Measurements from ENCODE around the gene HMCN2. TPM values are rescaled to one million over a fixed set of nuclear protein-coding genes. Genes with fewer than 3 reads are reported as not detected.

The HMCN2 gene
- total and polyA plus RNA-seq, 2 experiments from 2014 or later: 0.27 to 0.36 TPM

DNA sequence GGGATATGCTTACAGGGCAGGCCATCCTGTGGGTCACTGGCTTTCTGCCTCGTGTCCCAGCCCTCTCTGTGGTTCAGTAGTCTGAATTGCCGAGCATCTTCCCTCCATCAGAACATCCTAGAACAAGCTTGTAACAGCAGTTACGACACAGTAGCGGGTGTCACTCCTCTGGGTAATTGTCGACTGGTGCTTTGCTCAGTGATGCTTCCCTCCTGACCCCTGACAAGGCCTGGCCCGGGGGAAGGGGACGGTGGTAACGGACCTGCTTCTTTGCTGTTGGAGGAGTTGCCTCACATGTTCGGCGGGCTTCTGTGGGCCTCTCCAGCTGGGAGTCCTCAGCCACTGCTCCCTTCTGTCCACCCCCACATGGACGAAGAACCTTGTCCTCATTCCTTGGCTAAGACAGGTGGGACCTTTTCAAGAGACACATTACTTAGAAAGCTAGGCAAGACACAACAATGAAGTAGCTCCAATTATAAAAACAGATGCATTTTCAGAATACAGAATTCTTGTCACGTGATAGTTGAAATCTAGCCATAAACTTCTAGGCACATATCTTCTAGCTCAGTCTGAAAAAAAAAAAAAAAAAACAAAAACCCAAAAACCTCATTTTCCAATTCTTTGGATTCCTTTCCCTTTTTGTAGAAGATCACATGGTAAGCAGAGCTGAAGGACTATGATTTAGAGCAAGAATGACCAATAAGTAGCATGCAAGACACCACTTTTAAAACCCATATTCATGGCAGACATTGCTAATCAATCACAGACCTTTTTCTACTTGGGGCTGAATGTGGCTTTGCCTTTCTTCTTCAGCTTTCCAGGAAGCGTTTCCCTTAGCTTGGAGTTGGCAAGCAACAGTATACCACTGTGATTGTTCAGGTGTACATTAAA, 25.0 kb downstream of the HMCN2 start:
- Histone ChIP-seq H3K4me1 (ENCODE audit: low read depth) (no peaks in the 10 kb centered on the region), H3K4me3 (no peak overlapping the region), H3K36me3 (no peaks in the 10 kb centered on the region), H3K27ac (no peak overlapping the region), H3K27me3 (no peaks in the 10 kb centered on the region), H3K9me3 (ENCODE audit: low read depth) (no peaks in the 10 kb centered on the region)
- no peak for TF ChIP-seq CTCF (IDR thresholded peaks at IDR 0.05; ENCODE audit: low read depth, low read length)
- DNase-seq (ENCODE audit: low read depth in 1 of 2, low spot score in 1 of 2): peak in 1 of 2 donors; percentile 26

DNA sequence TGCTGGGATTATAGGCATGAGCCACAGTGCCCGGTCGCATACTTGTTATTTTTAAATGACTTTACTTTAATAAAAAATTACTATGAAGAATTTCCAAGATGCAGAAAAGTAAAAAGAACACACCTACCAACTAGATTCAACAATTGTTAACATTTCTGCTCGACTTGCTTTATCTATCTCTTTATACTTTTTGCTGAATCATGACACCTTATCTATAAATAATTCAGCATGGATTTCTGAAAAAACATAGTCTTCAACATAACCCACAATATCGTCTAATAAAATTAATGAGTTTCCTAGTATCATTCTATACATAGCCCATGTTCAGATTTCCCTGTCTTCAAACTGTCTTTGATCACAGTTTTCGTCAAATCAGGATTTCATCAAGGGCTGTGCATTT, 25.9 kb downstream of the HMCN2 start:
- no peak for DNase-seq (ENCODE audit: low read depth in 1 of 2, low spot score in 1 of 2)
- Histone ChIP-seq H3K4me1 (ENCODE audit: low read depth) (no peaks in the 10 kb centered on the region), H3K27ac (no peak overlapping the region), H3K4me3 (no peak overlapping the region), H3K9me3 (ENCODE audit: low read depth) (no peaks in the 10 kb centered on the region), H3K36me3 (no peaks in the 10 kb centered on the region), H3K27me3 (no peaks in the 10 kb centered on the region)
- TF ChIP-seq CTCF (IDR thresholded peaks at IDR 0.05; ENCODE audit: low read depth, low read length): no peak

- H3K36me3 ChIP-seq: no peaks in the 10 kb centered on the region
- H3K4me3 ChIP-seq: no peak overlapping the region
- H3K27ac ChIP-seq: no peak overlapping the region
- DNase-seq (ENCODE audit: low read depth in 1 of 2, low spot score in 1 of 2): peak in 1 of 2 donors; percentile 40
- H3K4me1 ChIP-seq (ENCODE audit: low read depth): no peaks in the 10 kb centered on the region
- H3K9me3 ChIP-seq (ENCODE audit: low read depth): no peaks in the 10 kb centered on the region
- TF ChIP-seq CTCF (IDR thresholded peaks at IDR 0.05; ENCODE audit: low read depth, low read length): no peak
- no peaks in the 10 kb centered on the region for H3K27me3 ChIP-seq
Measured at GRCh38 chr9:130292106-130292505, 26.5 kb downstream of the HMCN2 start.

DNA sequence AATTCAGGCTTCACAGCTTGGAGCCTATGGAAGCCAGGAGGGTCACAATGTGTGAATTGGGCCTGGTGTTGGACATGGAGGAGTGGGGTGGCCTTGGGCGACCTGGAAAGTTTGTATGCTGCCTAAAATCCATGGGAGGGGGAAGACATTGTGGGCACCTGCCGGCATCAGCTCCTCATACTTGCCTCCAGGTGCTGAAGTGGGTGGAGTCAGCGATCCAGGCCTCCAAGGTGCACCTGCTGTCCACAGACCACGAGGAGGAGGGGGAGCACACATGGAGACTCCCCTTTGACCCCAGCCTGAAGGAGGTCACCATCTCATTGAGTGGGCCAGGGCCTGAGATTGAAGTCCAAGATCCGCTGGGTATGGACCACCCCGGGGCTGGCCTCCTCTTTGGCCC, 29.1 kb downstream of the HMCN2 start:
- Histone ChIP-seq H3K4me1 (ENCODE audit: low read depth) (no peaks in the 10 kb centered on the region), H3K9me3 (ENCODE audit: low read depth) (no peaks in the 10 kb centered on the region), H3K27me3 (no peaks in the 10 kb centered on the region), H3K4me3 (no peak overlapping the region), H3K27ac (no peak overlapping the region), H3K36me3 (no peaks in the 10 kb centered on the region)
- no peak for DNase-seq (ENCODE audit: low read depth in 1 of 2, low spot score in 1 of 2)
- no peak for TF ChIP-seq CTCF (IDR thresholded peaks at IDR 0.05; ENCODE audit: low read depth, low read length)

GRCh38 chr9:130295431-130295830, 29.9 kb downstream of the HMCN2 start:
- no peak for TF ChIP-seq CTCF (IDR thresholded peaks at IDR 0.05; ENCODE audit: low read depth, low read length)
- DNase-seq (ENCODE audit: low read depth in 1 of 2, low spot score in 1 of 2): no peak

More at GRCh38 chr9:130295431-130295830, 29.9 kb downstream of the HMCN2 start:
- Histone ChIP-seq H3K27ac (no peak overlapping the region), H3K4me3 (no peak overlapping the region), H3K9me3 (ENCODE audit: low read depth) (no peaks in the 10 kb centered on the region), H3K27me3 (no peaks in the 10 kb centered on the region), H3K4me1 (ENCODE audit: low read depth) (no peaks in the 10 kb centered on the region), H3K36me3 (no peaks in the 10 kb centered on the region)
